H9 (cell line): ENCODE results near the gene ZBTB22. TPM values are rescaled to one million over a fixed set of nuclear protein-coding genes. Genes with fewer than 3 reads are reported as not detected.
"Not testable (repeated sequence)": the region's sequence is repeated elsewhere in the genome, so short reads cannot be mapped to it uniquely, and the experiment has no call there.

Source experiments
- DNase-seq: peaks from one replicate; pipeline ENCODE4 v3.0.0-alpha.2; 2017
- H2AFZ ChIP-seq: one replicate; pipeline ENCODE4 v1.6.1; 2013; ENCODE audit warnings: mild to moderate bottlenecking, low read length, control low read depth, moderate library complexity
- H2AK5ac ChIP-seq: 2 replicates; pipeline ENCODE4 v1.6.1; 2013; ENCODE audit warnings: low read length, control low read depth, mixed read lengths; ENCODE audit not compliant: insufficient read length
- H2BK120ac ChIP-seq: one replicate; pipeline ENCODE4 v1.6.1; 2013; ENCODE audit warnings: low read depth, mild to moderate bottlenecking, low read length, control low read depth, inconsistent platforms; ENCODE audit not compliant: poor library complexity, severe bottlenecking
- H2BK12ac ChIP-seq: 2 replicates; pipeline ENCODE4 v1.6.1; 2013; ENCODE audit warnings: low read length, control low read depth, mixed read lengths, low read depth; ENCODE audit not compliant: insufficient read length
- H2BK15ac ChIP-seq: 2 replicates; pipeline ENCODE4 v1.6.1; 2013; ENCODE audit warnings: low read depth, low read length, control low read depth
- H2BK20ac ChIP-seq: one replicate; pipeline ENCODE4 v1.6.1; 2013; ENCODE audit warnings: low read depth, mild to moderate bottlenecking, low read length, control low read depth, inconsistent platforms; ENCODE audit not compliant: poor library complexity, severe bottlenecking
- H2BK5ac ChIP-seq: 2 replicates; pipeline ENCODE4 v1.6.1; 2013; ENCODE audit warnings: low read length, control low read depth, mixed read lengths; ENCODE audit not compliant: insufficient read length
- H3K14ac ChIP-seq: 2 replicates; pipeline ENCODE4 v1.6.1; 2013; ENCODE audit warnings: low read length, control low read depth; ENCODE audit not compliant: insufficient read depth
- H3K18ac ChIP-seq: 2 replicates; pipeline ENCODE4 v1.6.1; 2013; ENCODE audit warnings: low read depth, mild to moderate bottlenecking, mixed read lengths, low read length, control low read depth; ENCODE audit not compliant: insufficient read length
- H3K23ac ChIP-seq: 2 replicates; pipeline ENCODE4 v1.6.1; 2013; ENCODE audit warnings: low read length, control low read depth, mixed read lengths, low read depth; ENCODE audit not compliant: insufficient read length
- H3K23me2 ChIP-seq: 2 replicates; pipeline ENCODE4 v1.6.1; 2013; ENCODE audit warnings: low read depth, mild to moderate bottlenecking, mixed read lengths, low read length, control low read depth; ENCODE audit not compliant: insufficient read length, poor library complexity, severe bottlenecking
- H3K27ac ChIP-seq: 2 replicates; pipeline ENCODE4 v1.5.1; 2013; ENCODE audit warnings: low read length, control low read depth, mixed read lengths, low read depth; ENCODE audit not compliant: insufficient read length
- H3K27me3 ChIP-seq: 2 replicates; pipeline ENCODE4 v1.6.1; 2013; ENCODE audit warnings: low read length, control low read depth, inconsistent platforms; ENCODE audit not compliant: insufficient read depth
- H3K4ac ChIP-seq: 2 replicates; pipeline ENCODE4 v1.6.1; 2013; ENCODE audit warnings: low read depth, mild to moderate bottlenecking, control low read depth, inconsistent platforms, low read length, moderate library complexity
- H3K4me1 ChIP-seq: 2 replicates; pipeline ENCODE4 v1.6.1; 2013; ENCODE audit warnings: low read length, control low read depth, inconsistent platforms; ENCODE audit not compliant: insufficient read depth
- H3K4me2 ChIP-seq: 2 replicates; pipeline ENCODE4 v1.6.1; 2013; ENCODE audit warnings: low read length, control low read depth, mixed read lengths; ENCODE audit not compliant: insufficient read length, insufficient read depth
- H3K56ac ChIP-seq: 2 replicates; pipeline ENCODE4 v1.6.1; 2013; ENCODE audit warnings: low read depth, mild to moderate bottlenecking, mixed read lengths, low read length, control low read depth; ENCODE audit not compliant: insufficient read length
- H3K79me1 ChIP-seq: 2 replicates; pipeline ENCODE4 v1.6.1; 2013; ENCODE audit warnings: low read depth, mild to moderate bottlenecking, moderate library complexity, low read length, control low read depth, inconsistent platforms; ENCODE audit not compliant: insufficient read depth, poor library complexity, severe bottlenecking
- H3K79me2 ChIP-seq: 2 replicates; pipeline ENCODE4 v1.6.1; 2013; ENCODE audit warnings: low read length, control low read depth, inconsistent platforms; ENCODE audit not compliant: insufficient read depth
- H3K9ac ChIP-seq: 2 replicates; pipeline ENCODE4 v1.6.1; 2013; ENCODE audit warnings: low read length, control low read depth, mixed read lengths; ENCODE audit not compliant: insufficient read length; ENCODE audit errors: extremely low read depth
- H3K9me3 ChIP-seq: one replicate; pipeline ENCODE4 v1.6.1; 2013; ENCODE audit warnings: low read depth, low read length, inconsistent platforms; ENCODE audit not compliant: control insufficient read depth
- H3T11ph ChIP-seq: one replicate; pipeline ENCODE4 v1.6.1; 2013; ENCODE audit warnings: mild to moderate bottlenecking, low read length, control low read depth, inconsistent platforms
- H4K20me1 ChIP-seq: one replicate; pipeline ENCODE4 v1.6.1; 2013; ENCODE audit not compliant: control insufficient read depth, insufficient read length, insufficient read depth
- H4K5ac ChIP-seq: 2 replicates; pipeline ENCODE4 v1.6.1; 2013; ENCODE audit warnings: low read depth, mild to moderate bottlenecking, mixed read lengths, low read length, control low read depth; ENCODE audit not compliant: insufficient read length
- H4K8ac ChIP-seq: replicated peaks from 2 replicates; pipeline ENCODE4 v1.6.1; 2013; ENCODE audit warnings: low read length, control low read depth, mixed read lengths, low read depth; ENCODE audit not compliant: insufficient read length
- H4K91ac ChIP-seq: 2 replicates; pipeline ENCODE4 v1.6.1; 2013; ENCODE audit warnings: low read depth, mild to moderate bottlenecking, moderate library complexity, mixed read lengths, low read length, control low read depth; ENCODE audit not compliant: insufficient read length
- H3K27ac Mint-ChIP-seq, 3 experiments: 2 replicates in 2 of 3; 3 replicates in 1 of 3; pipeline ENCODE4 v1.8.0; 2020 to 2021; ENCODE audit warnings: mixed read lengths in 3 of 3, mild to moderate bottlenecking in 1 of 3, moderate library complexity in 1 of 3
- H3K27me3 Mint-ChIP-seq: 2 replicates; pipeline ENCODE4 v1.8.0; 2021; ENCODE audit warnings: low read depth, mild to moderate bottlenecking, moderate library complexity, mixed read lengths
- H3K36me3 Mint-ChIP-seq, 3 experiments: 2 replicates in 2 of 3; 3 replicates in 1 of 3; pipeline ENCODE4 v1.8.0; 2020 to 2021; ENCODE audit warnings: low read depth in 3 of 3, mixed read lengths in 3 of 3; ENCODE audit not compliant: insufficient read depth in 1 of 3
- H3K4me1 Mint-ChIP-seq, 2 experiments: 2 replicates each; pipeline ENCODE4 v1.8.0; 2020; ENCODE audit warnings: mixed read lengths in 2 of 2
- H3K4me3 Mint-ChIP-seq, 2 experiments: 2 replicates in 1 of 2; 3 replicates in 1 of 2; pipeline ENCODE4 v1.8.0; 2020 to 2021; ENCODE audit warnings: mild to moderate bottlenecking in 2 of 2, mixed read lengths in 2 of 2, moderate library complexity in 1 of 2
- H3K9me3 Mint-ChIP-seq, 2 experiments: 2 replicates in 1 of 2; 3 replicates in 1 of 2; pipeline ENCODE4 v1.8.0; 2020; ENCODE audit warnings: mild to moderate bottlenecking in 2 of 2, mixed read lengths in 2 of 2, moderate library complexity in 1 of 2
- WGBS: extraction: QIAGEN DNeasy Blood & Tissue Kit; methylation state at CpG from one replicate; pipeline ENCODE4 v1.1.7; 2013; ENCODE audit warnings: missing lambda C conversion rate, low lambda C conversion rate, mixed read lengths; ENCODE audit not compliant: insufficient read length; ENCODE audit errors: extremely low coverage; 5-methylcytosine and 5-hydroxymethylcytosine counted together
- total RNA-seq: library from RNA; stranded (reverse); gene quantifications from 2 replicates; pipeline ENCODE4 v1.2.1, GENCODE V29; 2021
- TF ChIP-seq, protein P1 (sequence below): fragments of 200-600 bp; sonication (generic); conservative IDR thresholded peaks from 3 replicates; pipeline ENCODE4 v1.8.0; 2021; ENCODE audit warnings: antibody characterized with exemption, mild to moderate bottlenecking

Gene ZBTB22
- total RNA-seq, 1 experiment from 2014 or later: 8.1 TPM

DNA sequence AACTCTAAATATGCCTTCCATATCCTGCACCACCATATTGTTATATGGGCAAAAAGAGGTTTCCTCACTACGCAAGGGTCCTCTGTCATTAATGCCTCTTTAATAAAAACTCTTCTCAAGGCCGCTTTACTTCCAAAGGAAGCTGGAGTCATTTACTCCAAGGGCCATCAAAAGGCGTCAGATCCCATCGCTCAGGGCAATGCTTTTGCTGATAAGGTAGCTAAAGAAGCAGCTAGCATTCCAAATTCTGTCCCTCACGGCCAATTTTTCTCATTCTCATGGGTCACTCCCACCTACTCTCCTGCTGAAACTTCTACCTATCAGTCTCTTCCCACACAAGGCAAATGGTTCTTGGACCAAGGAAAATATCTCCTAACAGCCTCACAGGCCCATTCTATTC lies 30.3 kb upstream of the ZBTB22 start:
- H2BK5ac ChIP-seq: no peak overlapping the region
- H2BK12ac ChIP-seq: no peak overlapping the region
- no peaks in the 10 kb centered on the region for H3K36me3 Mint-ChIP-seq
- no peak overlapping the region for H3T11ph ChIP-seq
- H3K27me3 ChIP-seq: no peaks in the 10 kb centered on the region
- H4K20me1 ChIP-seq: no peaks in the 10 kb centered on the region
- no peaks in the 10 kb centered on the region for H3K23me2 ChIP-seq
- H3K4me1 ChIP-seq: peaks cover 2% of the 10 kb centered on the region; the same call in 1 of the 2 replicates
- H4K8ac ChIP-seq: no peak overlapping the region
- H4K91ac ChIP-seq: no peak overlapping the region
- no peak overlapping the region for H3K14ac ChIP-seq
- no peak overlapping the region for H3K4me3 Mint-ChIP-seq
- no peak overlapping the region for H3K56ac ChIP-seq
- H3K4ac ChIP-seq: no peak overlapping the region
- H3K27ac Mint-ChIP-seq: no peak overlapping the region
- no peak overlapping the region for H4K5ac ChIP-seq
- no peaks in the 10 kb centered on the region for H3K9me3 ChIP-seq
- no peaks in the 10 kb centered on the region for H3K79me1 ChIP-seq
- WGBS: no CpG with 5 or more reads among the region's 5 CpGs
- no peak overlapping the region for H2AK5ac ChIP-seq
- no peaks in the 10 kb centered on the region for H3K9me3 Mint-ChIP-seq
- no peaks in the 10 kb centered on the region for H3K79me2 ChIP-seq
- no peak overlapping the region for H3K27ac ChIP-seq
- no peak overlapping the region for H2BK15ac ChIP-seq
- H3K9ac ChIP-seq: no peak overlapping the region
- no peak for DNase-seq
- no peak overlapping the region for H2BK20ac ChIP-seq
- no peak overlapping the region for H3K18ac ChIP-seq
- TF ChIP-seq, protein P1, sequence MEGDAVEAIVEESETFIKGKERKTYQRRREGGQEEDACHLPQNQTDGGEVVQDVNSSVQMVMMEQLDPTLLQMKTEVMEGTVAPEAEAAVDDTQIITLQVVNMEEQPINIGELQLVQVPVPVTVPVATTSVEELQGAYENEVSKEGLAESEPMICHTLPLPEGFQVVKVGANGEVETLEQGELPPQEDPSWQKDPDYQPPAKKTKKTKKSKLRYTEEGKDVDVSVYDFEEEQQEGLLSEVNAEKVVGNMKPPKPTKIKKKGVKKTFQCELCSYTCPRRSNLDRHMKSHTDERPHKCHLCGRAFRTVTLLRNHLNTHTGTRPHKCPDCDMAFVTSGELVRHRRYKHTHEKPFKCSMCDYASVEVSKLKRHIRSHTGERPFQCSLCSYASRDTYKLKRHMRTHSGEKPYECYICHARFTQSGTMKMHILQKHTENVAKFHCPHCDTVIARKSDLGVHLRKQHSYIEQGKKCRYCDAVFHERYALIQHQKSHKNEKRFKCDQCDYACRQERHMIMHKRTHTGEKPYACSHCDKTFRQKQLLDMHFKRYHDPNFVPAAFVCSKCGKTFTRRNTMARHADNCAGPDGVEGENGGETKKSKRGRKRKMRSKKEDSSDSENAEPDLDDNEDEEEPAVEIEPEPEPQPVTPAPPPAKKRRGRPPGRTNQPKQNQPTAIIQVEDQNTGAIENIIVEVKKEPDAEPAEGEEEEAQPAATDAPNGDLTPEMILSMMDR: no peak
- H3K4me1 Mint-ChIP-seq: peaks cover 21 to 24% of the 10 kb centered on the region in 2 experiments
- H2BK120ac ChIP-seq: no peak overlapping the region
- no peak overlapping the region for H2AFZ ChIP-seq
- peaks cover 3% of the 10 kb centered on the region for H3K27me3 Mint-ChIP-seq
- H3K23ac ChIP-seq: no peak overlapping the region
- no peak overlapping the region for H3K4me2 ChIP-seq

DNA sequence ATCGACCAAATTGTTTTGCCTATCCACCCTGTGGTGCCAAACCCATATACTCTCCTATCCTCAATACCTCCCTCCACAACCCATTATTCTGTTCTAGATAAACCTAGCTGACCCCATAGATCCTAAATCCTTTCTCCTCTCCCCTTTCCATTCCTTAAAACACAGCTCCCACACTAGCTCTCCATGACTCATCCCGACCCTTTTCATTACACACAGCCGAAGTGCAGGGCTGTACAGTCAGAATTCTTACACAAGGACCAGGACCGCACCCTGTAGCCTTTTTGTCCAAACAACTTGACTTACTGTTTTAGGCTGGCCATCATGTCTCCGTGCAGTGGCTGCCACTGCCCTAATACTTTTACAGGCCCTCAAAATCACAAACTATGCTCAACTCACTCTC lies 29.4 kb upstream of the ZBTB22 start:
- not testable (repeated sequence) for H3K79me1 ChIP-seq, H2BK15ac ChIP-seq, H2BK20ac ChIP-seq, H3K4me1 ChIP-seq, H3K4me3 Mint-ChIP-seq, H3K27ac ChIP-seq, H3K27ac Mint-ChIP-seq, H3K14ac ChIP-seq, DNase-seq, H4K5ac ChIP-seq, H3T11ph ChIP-seq, H3K18ac ChIP-seq, H3K23ac ChIP-seq, H3K4ac ChIP-seq, H3K79me2 ChIP-seq, H2AFZ ChIP-seq, H2BK120ac ChIP-seq, H2BK5ac ChIP-seq, H3K56ac ChIP-seq, H3K36me3 Mint-ChIP-seq, H4K8ac ChIP-seq, H3K9me3 ChIP-seq, H3K9ac ChIP-seq, H3K4me2 ChIP-seq, H2AK5ac ChIP-seq, H3K23me2 ChIP-seq, H3K9me3 Mint-ChIP-seq, H3K27me3 Mint-ChIP-seq, H2BK12ac ChIP-seq, H4K91ac ChIP-seq, H4K20me1 ChIP-seq, H3K27me3 ChIP-seq
- WGBS: 100% methylated on average over 1 of the region's 5 CpGs
- H3K4me1 Mint-ChIP-seq: peaks cover 21 to 24% of the 10 kb centered on the region in 2 experiments
